A549 (cell line): ENCODE data around the gene CACNA1D. TPM values are rescaled to one million over a fixed set of nuclear protein-coding genes. Genes with fewer than 3 reads are reported as not detected.

Experiments used
- ATAC-seq, 2 experiments: fragments of 200-7000 bp in 1 of 2; fragments of >200 bp in 1 of 2; cut with Nextera tagmentation in 1 of 2; cut with Tn5 transposase in 1 of 2; 3 replicates each; pipeline versions ENCODE4 v1.8.0 to v1.9.1; 2018 to 2020; ENCODE audit warnings: mild to moderate bottlenecking in 1 of 2, moderate library complexity in 1 of 2
- CTCF ChIA-PET: fragments of 300-600 bp; sonication (Branson Sonifier 250); formaldehyde crosslinking; extraction: SDS; loops from one replicate; lab custom pipeline; 2021; ENCODE audit warnings: antibody characterized with exemption, inconsistent platforms; lab: Yijun Ruan, JAX
- POLR2A ChIA-PET: fragments of 350-600 bp; formaldehyde crosslinking; extraction: SDS; loops from one replicate; lab custom pipeline; 2021; ENCODE audit warnings: antibody characterized with exemption, inconsistent platforms; lab: Yijun Ruan, JAX
- DNase-seq, 2 experiments: peaks; one replicate each; pipeline versions ENCODE4 v3.0.0 to v3.0.0-alpha.2; 2011 to 2016; ENCODE audit warnings: low read depth in 1 of 2, low spot score in 1 of 2
- FAIRE-seq: peaks from 2 replicates; lab custom pipeline; 2011; peaks lifted over from hg19 to GRCh38; lab: Jason Lieb, UNC
- H3K27ac ChIP-seq, 2 experiments: fragments of >200 bp; sonication (Bioruptor Twin); formaldehyde crosslinking; 3 replicates each; pipeline ENCODE4 v1.5.1; 2016 to 2017
- H3K4me1 ChIP-seq: fragments of >200 bp; sonication (Bioruptor Twin); formaldehyde crosslinking; 3 replicates; pipeline ENCODE4 v1.6.1; 2016
- H3K4me2 ChIP-seq: fragments of >200 bp; sonication (Bioruptor Twin); formaldehyde crosslinking; 3 replicates; pipeline ENCODE4 v1.6.1; 2016
- H3K4me3 ChIP-seq: fragments of >200 bp; sonication (Bioruptor Twin); formaldehyde crosslinking; 3 replicates; pipeline ENCODE4 v1.5.1; 2016
- H3K9me3 ChIP-seq: fragments of >200 bp; sonication (Bioruptor Twin); formaldehyde crosslinking; 3 replicates; pipeline ENCODE4 v1.6.1; 2016
- ATOH8 ChIP-seq: fragments of 250-450 bp; sonication (Bioruptor Pico); IDR thresholded peaks from 2 replicates; pipeline ENCODE4 v1.5.0; 2020; ENCODE audit warnings: low read depth, mild to moderate bottlenecking, moderate library complexity
- CHD2 ChIP-seq: fragments of 150-350 bp; IDR thresholded peaks from 2 replicates; pipeline ENCODE4 v1.6.1; 2014; ENCODE audit warnings: low read length; ENCODE audit not compliant: partially characterized antibody
- CTCF ChIP-seq: fragments of >200 bp; sonication (Bioruptor Twin); formaldehyde crosslinking; IDR thresholded peaks from 3 replicates; pipeline ENCODE4 v1.5.1; 2016
- EHF ChIP-seq: fragments of 250-450 bp; sonication (Bioruptor Pico); IDR thresholded peaks from 2 replicates; pipeline ENCODE4 v1.5.0; 2020; ENCODE audit warnings: mild to moderate bottlenecking
- EHMT2 ChIP-seq: fragments of 200-600 bp; sonication (generic); IDR thresholded peaks from 2 replicates; pipeline ENCODE4 v1.6.1; 2016; ENCODE audit warnings: antibody characterized with exemption, low read depth, mild to moderate bottlenecking, moderate library complexity
- FOSB ChIP-seq: fragments of 250-450 bp; sonication (Bioruptor Pico); IDR thresholded peaks from 2 replicates; pipeline ENCODE4 v1.5.0; 2020; ENCODE audit warnings: mild to moderate bottlenecking, moderate library complexity
- FOSL2 ChIP-seq, 2 experiments: fragments of 450-650 bp in 1 of 2; fragments of >200 bp in 1 of 2; sonication (Bioruptor Twin) in 1 of 2; formaldehyde crosslinking; IDR thresholded peaks; 2 replicates each; pipeline versions ENCODE4 v1.5.0 to v1.6.1; 2016 to 2020; ENCODE audit warnings: mild to moderate bottlenecking in 1 of 2, moderate library complexity in 1 of 2
- FOXS1 ChIP-seq: fragments of 250-450 bp; sonication (Bioruptor Pico); IDR thresholded peaks from 2 replicates; pipeline ENCODE4 v1.5.0; 2020; ENCODE audit warnings: mild to moderate bottlenecking, moderate library complexity
- HDAC2 ChIP-seq: fragments of 200-600 bp; sonication (generic); IDR thresholded peaks from 2 replicates; pipeline ENCODE4 v1.6.1; 2016
- HEYL ChIP-seq: fragments of 250-450 bp; sonication (Bioruptor Pico); IDR thresholded peaks from 2 replicates; pipeline ENCODE4 v1.8.0; 2021; ENCODE audit warnings: mild to moderate bottlenecking, moderate library complexity
- HMGXB4 ChIP-seq: fragments of 250-450 bp; sonication (Bioruptor Pico); IDR thresholded peaks from 2 replicates; pipeline ENCODE4 v1.5.0; 2021; ENCODE audit warnings: mild to moderate bottlenecking, moderate library complexity, borderline replicate concordance
- MYC ChIP-seq: IDR thresholded peaks from 2 replicates; pipeline ENCODE4 v1.6.1; 2012; ENCODE audit warnings: mild to moderate bottlenecking, inconsistent platforms, low read length, improper control_type of control experiment, borderline replicate concordance
- NPAS2 ChIP-seq: fragments of 250-450 bp; sonication (Bioruptor Pico); IDR thresholded peaks from 2 replicates; pipeline ENCODE4 v1.8.0; 2022; ENCODE audit warnings: mild to moderate bottlenecking, moderate library complexity, borderline replicate concordance
- NR3C1 ChIP-seq: fragments of >200 bp; sonication (Bioruptor Twin); formaldehyde crosslinking; IDR thresholded peaks from 3 replicates; pipeline ENCODE4 v1.6.1; 2017
- POLR2A ChIP-seq: IDR thresholded peaks from 2 replicates; pipeline ENCODE4 v1.6.1; 2012; ENCODE audit warnings: mild to moderate bottlenecking, low read length
- RCOR1 ChIP-seq: fragments of 150-350 bp; IDR thresholded peaks from 2 replicates; pipeline ENCODE4 v1.6.1; 2014; ENCODE audit warnings: antibody characterized with exemption, low read length, low read depth
- ZSCAN20 ChIP-seq: fragments of 250-450 bp; sonication (Bioruptor Pico); IDR thresholded peaks from 2 replicates; pipeline ENCODE4 v1.8.0; 2022; ENCODE audit warnings: mild to moderate bottlenecking, moderate library complexity
- WGBS: methylation state at CpG from one replicate; pipeline ENCODE4 v1.1.6; 2017; ENCODE audit errors: missing lambda C conversion rate; 5-methylcytosine and 5-hydroxymethylcytosine counted together
- polyA plus RNA-seq, 4 experiments: library from polyadenylated mRNA; depleted of rRNA in 3 of 4; stranded (reverse); fragments of >200 nt; fragmentation: RNase III in 1 of 4; extraction: RNeasy Plus Mini Kit Qiagen cat#74134 plus additional on column Dnase treatment in 1 of 4; gene quantifications; 2 replicates in 3 of 4; 3 replicates in 1 of 4; pipeline ENCODE4 v1.2.3, GENCODE V29; 2011 to 2017
- TF ChIP-seq, protein P1 (sequence below): fragments of 450-650 bp; IDR thresholded peaks from 2 replicates; pipeline ENCODE4 v1.6.1; 2014; ENCODE audit warnings: antibody characterized with exemption
- TF ChIP-seq, protein P2 (sequence below): IDR thresholded peaks from 2 replicates; pipeline ENCODE4 v1.6.1; 2012
- TF ChIP-seq, protein P3 (sequence below): IDR thresholded peaks from 2 replicates; pipeline ENCODE4 v1.6.1; 2012
- TF ChIP-seq, protein P4 (sequence below): fragments of 150-350 bp; IDR thresholded peaks from 2 replicates; pipeline ENCODE4 v1.6.1; 2014; ENCODE audit warnings: low read depth, mild to moderate bottlenecking, low read length

The CACNA1D gene
- polyA plus RNA-seq, 2 of the 4 experiments (the other 2 are of a cell fraction) = 1.1 to 10.7 TPM

GRCh38 chr3:53739966-53740365, 245.6 kb downstream of the CACNA1D start:
- H3K4me3 ChIP-seq = no peak overlapping the region
- no peak overlapping the region for H3K4me2 ChIP-seq
- H3K9me3 ChIP-seq = no peaks in the 10 kb centered on the region
- no peaks in the 10 kb centered on the region for H3K4me1 ChIP-seq
- DNase-seq = no peak
- ATAC-seq = no peak
- TF ChIP-seq, protein P1, sequence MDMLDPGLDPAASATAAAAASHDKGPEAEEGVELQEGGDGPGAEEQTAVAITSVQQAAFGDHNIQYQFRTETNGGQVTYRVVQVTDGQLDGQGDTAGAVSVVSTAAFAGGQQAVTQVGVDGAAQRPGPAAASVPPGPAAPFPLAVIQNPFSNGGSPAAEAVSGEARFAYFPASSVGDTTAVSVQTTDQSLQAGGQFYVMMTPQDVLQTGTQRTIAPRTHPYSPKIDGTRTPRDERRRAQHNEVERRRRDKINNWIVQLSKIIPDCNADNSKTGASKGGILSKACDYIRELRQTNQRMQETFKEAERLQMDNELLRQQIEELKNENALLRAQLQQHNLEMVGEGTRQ = no peak
- TF ChIP-seq NPAS2 (CRISPR knock-in tag) (no peak), HDAC2 (no peak), MYC (no peak)
- no peak overlapping the region for H3K27ac ChIP-seq
- 64% methylated on average over 4 of the region's 4 CpGs for WGBS
- ChIA-PET POLR2A (no interaction called here), CTCF (no interaction called here)
- FAIRE-seq = no peak

DNA sequence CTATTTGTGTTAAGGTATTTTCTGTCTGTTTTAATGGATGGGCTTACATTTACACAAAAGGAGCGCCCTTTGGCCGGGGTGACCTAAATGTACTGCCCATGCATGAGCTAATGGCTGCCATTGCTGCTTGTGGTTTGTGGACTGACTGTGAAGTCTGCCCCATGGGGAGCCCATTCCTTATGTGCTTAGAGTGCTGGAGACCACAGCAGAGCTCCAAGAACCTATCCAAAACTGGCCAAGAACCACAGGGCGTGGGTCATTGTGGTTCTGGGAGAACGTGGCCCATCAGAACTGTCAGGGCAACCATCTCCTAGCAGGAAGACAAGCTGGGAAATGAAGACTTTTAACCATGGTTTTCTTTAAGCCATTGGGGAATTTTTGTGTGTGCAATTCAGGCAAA, 246.5 kb downstream of the CACNA1D start:
- ATAC-seq (no peak), FAIRE-seq (no peak), DNase-seq (no peak)
- no peak overlapping the region for H3K4me3 ChIP-seq
- H3K4me1 ChIP-seq = no peaks in the 10 kb centered on the region
- 55% methylated on average over 4 of the region's 4 CpGs for WGBS
- ChIA-PET POLR2A (no interaction called here), CTCF (no interaction called here)
- no peak overlapping the region for H3K4me2 ChIP-seq
- TF ChIP-seq EHMT2 = no peak
- no peak for TF ChIP-seq EHF (CRISPR knock-in tag)
- TF ChIP-seq, protein P2, sequence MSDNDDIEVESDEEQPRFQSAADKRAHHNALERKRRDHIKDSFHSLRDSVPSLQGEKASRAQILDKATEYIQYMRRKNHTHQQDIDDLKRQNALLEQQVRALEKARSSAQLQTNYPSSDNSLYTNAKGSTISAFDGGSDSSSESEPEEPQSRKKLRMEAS = no peak
- H3K27ac ChIP-seq = no peak overlapping the region
- no peaks in the 10 kb centered on the region for H3K9me3 ChIP-seq

DNA sequence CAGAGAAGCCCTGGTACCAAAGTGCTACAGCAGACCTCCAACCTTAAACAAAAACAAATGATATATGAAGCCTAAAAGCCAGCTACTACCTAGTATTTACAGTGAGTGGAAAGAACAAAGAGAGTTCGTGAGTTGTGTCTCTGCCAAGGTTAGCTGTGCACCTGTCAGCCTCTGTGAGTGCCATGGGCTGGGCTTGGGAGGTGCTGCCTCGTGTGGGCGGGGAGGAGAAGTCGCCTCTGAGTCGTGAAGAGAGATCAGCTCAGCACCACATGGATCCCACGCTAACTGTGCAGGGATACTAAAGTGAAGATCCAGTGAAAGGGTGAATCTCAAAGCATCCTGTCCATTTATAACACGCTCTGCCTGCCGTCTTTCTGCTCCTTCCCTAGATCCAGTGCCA, 249.9 kb downstream of the CACNA1D start:
- H3K27ac ChIP-seq = no peak overlapping the region
- WGBS = 70% methylated on average over 7 of the region's 8 CpGs
- DNase-seq = no peak
- no peak for FAIRE-seq
- ATAC-seq = peak; percentile 34 to 64; a peak in 3 of 6 replicates
- no peaks in the 10 kb centered on the region for H3K9me3 ChIP-seq
- TF ChIP-seq ATOH8 (no peak), FOSL2 (IDR thresholded peaks at IDR 0.05) (no peak), FOSL2 (CRISPR knock-in tag; IDR thresholded peaks at IDR 0.05) (no peak), HEYL (CRISPR knock-in tag) (no peak), RCOR1 (no peak)
- CTCF ChIA-PET = interaction anchor here (1.4 kb wide), 1 partner anchor 34 kb away, joined by 3 read pairs; no protein-coding TSS in a partner anchor
- POLR2A ChIA-PET = no interaction called here
- H3K4me2 ChIP-seq = no peak overlapping the region
- no peaks in the 10 kb centered on the region for H3K4me1 ChIP-seq
- H3K4me3 ChIP-seq = no peak overlapping the region

- Histone ChIP-seq H3K27ac (no peak overlapping the region), H3K9me3 (no peaks in the 10 kb centered on the region), H3K4me2 (no peak overlapping the region), H3K4me1 (no peaks in the 10 kb centered on the region), H3K4me3 (no peak overlapping the region)
- no peak for ATAC-seq
- ChIA-PET CTCF (no interaction called here), POLR2A (no interaction called here)
- no peak for DNase-seq
- no peak for FAIRE-seq
- 71% methylated on average over 4 of the region's 4 CpGs for WGBS
- TF ChIP-seq, protein P3, sequence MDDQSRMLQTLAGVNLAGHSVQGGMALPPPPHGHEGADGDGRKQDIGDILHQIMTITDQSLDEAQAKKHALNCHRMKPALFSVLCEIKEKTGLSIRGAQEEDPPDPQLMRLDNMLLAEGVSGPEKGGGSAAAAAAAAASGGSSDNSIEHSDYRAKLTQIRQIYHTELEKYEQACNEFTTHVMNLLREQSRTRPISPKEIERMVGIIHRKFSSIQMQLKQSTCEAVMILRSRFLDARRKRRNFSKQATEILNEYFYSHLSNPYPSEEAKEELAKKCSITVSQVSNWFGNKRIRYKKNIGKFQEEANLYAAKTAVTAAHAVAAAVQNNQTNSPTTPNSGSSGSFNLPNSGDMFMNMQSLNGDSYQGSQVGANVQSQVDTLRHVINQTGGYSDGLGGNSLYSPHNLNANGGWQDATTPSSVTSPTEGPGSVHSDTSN = no peak
- no peak for TF ChIP-seq FOXS1
- TF ChIP-seq, protein P4, sequence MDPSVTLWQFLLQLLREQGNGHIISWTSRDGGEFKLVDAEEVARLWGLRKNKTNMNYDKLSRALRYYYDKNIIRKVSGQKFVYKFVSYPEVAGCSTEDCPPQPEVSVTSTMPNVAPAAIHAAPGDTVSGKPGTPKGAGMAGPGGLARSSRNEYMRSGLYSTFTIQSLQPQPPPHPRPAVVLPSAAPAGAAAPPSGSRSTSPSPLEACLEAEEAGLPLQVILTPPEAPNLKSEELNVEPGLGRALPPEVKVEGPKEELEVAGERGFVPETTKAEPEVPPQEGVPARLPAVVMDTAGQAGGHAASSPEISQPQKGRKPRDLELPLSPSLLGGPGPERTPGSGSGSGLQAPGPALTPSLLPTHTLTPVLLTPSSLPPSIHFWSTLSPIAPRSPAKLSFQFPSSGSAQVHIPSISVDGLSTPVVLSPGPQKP = no peak
- TF ChIP-seq, protein P1 = no peak
- TF ChIP-seq CHD2 = no peak
- no peak for TF ChIP-seq HMGXB4 (CRISPR knock-in tag)
- TF ChIP-seq ZSCAN20 (CRISPR knock-in tag) = no peak
- TF ChIP-seq CTCF = no peak
- no peak for TF ChIP-seq HDAC2
- TF ChIP-seq FOSB (CRISPR knock-in tag) = no peak
- TF ChIP-seq NR3C1 = no peak
- TF ChIP-seq POLR2A = no peak
These were observed 253.1 kb downstream of the CACNA1D start for GRCh38 chr3:53747559-53747958.
